HG02798 (cell line): ENCODE measurements around the gene RGS9BP.
"Not testable (repeated sequence)": the region's sequence is repeated elsewhere in the genome, so short reads cannot be mapped to it uniquely, and the experiment has no call there.

Experiments used
- ATAC-seq: cut with Tn5 transposase; IDR thresholded peaks from one replicate; pipeline ENCODE4 v1.9.1; 2021; ENCODE audit warnings: mild to moderate bottlenecking; ENCODE audit not compliant: unreplicated experiment, poor library complexity

The RGS9BP gene

GRCh38 chr19:32675720-32676185 lies at the start of gene RGS9BP:
RGS9BP (plus strand) TSS chr19:32675848; CDS start chr19:32676264, 416 bp downstream.
- ATAC-seq: peak; percentile 38

GRCh38 chr19:32626969-32627368 lies 48.7 kb upstream of the RGS9BP start:
- ATAC-seq: no peak

GRCh38 chr19:32627714-32628270 lies 47.9 kb upstream of the RGS9BP start:
- ATAC-seq: no peak

GRCh38 chr19:32630338-32630737 lies 45.3 kb upstream of the RGS9BP start:
- no peak for ATAC-seq

GRCh38 chr19:32631381-32631780 lies 44.3 kb upstream of the RGS9BP start:
- ATAC-seq: no peak

GRCh38 chr19:32637480-32637879 lies 38.2 kb upstream of the RGS9BP start:
- ATAC-seq: no peak

- no peak for ATAC-seq
Observed at GRCh38 chr19:32638625-32639024, 37.0 kb upstream of the RGS9BP start.

GRCh38 chr19:32642771-32643170 lies 32.9 kb upstream of the RGS9BP start:
- ATAC-seq: no peak

GRCh38 chr19:32646556-32646955 lies 29.1 kb upstream of the RGS9BP start:
- no peak for ATAC-seq

GRCh38 chr19:32647361-32647760 lies 28.3 kb upstream of the RGS9BP start:
- ATAC-seq: no peak

- no peak for ATAC-seq
Observed at GRCh38 chr19:32649751-32650150, 25.9 kb upstream of the RGS9BP start.

- no peak for ATAC-seq
Observed at GRCh38 chr19:32650671-32651070, 25.0 kb upstream of the RGS9BP start.

- no peak for ATAC-seq
Observed at GRCh38 chr19:32651729-32652140, 23.9 kb upstream of the RGS9BP start.

GRCh38 chr19:32652331-32652730 lies 23.3 kb upstream of the RGS9BP start:
- not testable (repeated sequence) for ATAC-seq

GRCh38 chr19:32652894-32653598 lies 22.6 kb upstream of the RGS9BP start:
- ATAC-seq: no peak

GRCh38 chr19:32653599-32653915 lies 22.1 kb upstream of the RGS9BP start:
- ATAC-seq: no peak

- not testable (repeated sequence) for ATAC-seq
Observed at GRCh38 chr19:32656379-32656778, 19.3 kb upstream of the RGS9BP start.

- ATAC-seq: no peak
Observed at GRCh38 chr19:32658075-32658474, 17.6 kb upstream of the RGS9BP start.

GRCh38 chr19:32658527-32658926 lies 17.1 kb upstream of the RGS9BP start:
- ATAC-seq: no peak

GRCh38 chr19:32661318-32661717 lies 14.3 kb upstream of the RGS9BP start:
- no peak for ATAC-seq

GRCh38 chr19:32662186-32662585 lies 13.5 kb upstream of the RGS9BP start:
- no peak for ATAC-seq

GRCh38 chr19:32666084-32666483 lies 9.6 kb upstream of the RGS9BP start:
- no peak for ATAC-seq
